CD4-positive, alpha-beta T cell treated with Interleukin-4 for 1 hour (primary cell): ENCODE data around the gene ABI3BP.

Experiments used
- DNase-seq, 2 donors: peaks; one replicate each; pipeline ENCODE4 v3.0.0-alpha.2; 2020 to 2022

The ABI3BP gene

DNA sequence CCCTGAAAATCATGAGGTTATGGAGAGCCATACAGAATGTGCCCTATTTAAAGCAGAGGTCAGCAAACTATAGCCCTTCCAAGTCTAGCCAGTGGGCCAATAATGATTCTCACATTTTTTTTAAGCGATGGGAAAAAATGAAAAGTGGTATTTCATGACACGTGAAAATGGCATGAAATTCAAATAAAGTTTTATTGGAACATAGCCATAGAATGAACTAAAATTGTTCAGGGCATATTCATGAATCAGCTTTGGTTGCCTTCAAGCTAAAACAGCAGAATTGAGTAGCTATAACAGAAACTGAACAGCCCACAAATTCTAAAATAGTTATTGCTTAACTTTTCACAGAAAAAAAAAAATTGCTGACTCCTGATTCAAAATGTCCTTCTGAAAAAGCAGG lies 179.4 kb downstream of the ABI3BP start:
- DNase-seq: no peak

DNA sequence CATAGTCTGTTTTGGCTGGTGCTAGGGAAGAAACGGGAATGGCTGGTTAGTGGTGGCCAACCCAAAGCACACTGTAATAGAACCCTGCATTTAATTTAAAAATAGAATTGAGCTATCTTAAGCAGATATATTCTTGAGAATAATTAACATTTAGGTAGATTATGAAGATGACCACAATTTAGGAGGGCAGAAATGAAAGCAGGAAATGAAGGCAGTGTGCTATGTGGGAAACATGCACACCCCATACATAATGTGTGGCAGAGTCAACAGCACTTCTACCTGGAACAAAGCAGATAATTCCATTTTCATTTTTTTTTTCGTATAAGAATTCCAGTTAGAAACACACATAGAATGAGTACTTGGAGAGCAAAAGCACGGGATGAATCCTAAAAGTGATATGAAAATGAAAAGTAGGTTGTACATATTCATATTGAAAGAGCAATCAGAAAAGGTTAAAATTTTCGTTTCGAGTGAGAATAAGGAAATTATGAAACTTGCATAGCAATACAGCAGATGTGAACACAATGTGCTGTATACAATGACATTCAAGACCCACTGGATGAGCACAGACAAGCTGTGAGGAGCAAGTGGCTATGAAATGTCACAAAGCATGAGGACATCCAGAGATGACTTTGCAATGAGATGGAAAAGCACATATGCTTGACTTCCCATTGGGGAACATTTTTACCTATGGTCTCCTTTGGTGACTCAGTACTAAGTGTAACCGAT lies 181.3 kb downstream of the ABI3BP start:
- no peak for DNase-seq

DNA sequence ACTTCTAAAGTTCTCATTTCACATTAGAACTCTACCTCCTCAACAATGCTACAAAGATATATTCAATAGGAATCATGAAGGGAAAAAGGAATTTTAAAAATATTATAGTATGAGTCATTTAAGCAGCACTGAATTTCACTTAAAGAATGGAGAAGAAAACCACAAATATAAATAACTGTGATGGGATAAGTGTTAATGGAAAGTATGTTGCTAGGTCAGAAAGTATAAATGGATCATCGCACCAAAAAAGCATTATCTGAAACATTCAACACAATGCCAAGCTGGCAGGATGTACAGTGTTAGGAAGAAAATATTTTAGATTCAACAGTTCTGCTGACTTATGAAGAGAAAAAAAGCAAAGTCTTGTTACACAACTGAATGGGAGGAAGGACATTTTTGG lies 182.6 kb downstream of the ABI3BP start:
- DNase-seq: no peak

DNA sequence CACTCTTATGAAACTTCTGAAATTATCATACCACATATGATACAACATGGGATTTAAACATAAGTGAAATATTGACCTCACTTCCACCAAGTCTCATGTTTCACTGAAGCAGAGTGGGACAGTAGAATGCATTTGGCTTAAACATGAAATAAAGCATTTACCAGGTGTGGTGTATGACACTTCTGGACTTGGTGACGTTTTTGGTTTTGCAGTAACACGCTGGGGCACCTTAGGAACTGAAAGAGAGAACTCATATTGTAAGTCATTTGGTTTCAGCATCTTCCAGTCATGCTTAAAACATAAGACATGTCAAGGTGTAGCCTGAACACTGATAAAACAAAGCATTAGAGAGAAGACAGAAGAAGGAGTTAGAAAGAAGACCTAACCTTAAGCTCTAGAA lies 188.6 kb downstream of the ABI3BP start:
- no peak for DNase-seq

DNA sequence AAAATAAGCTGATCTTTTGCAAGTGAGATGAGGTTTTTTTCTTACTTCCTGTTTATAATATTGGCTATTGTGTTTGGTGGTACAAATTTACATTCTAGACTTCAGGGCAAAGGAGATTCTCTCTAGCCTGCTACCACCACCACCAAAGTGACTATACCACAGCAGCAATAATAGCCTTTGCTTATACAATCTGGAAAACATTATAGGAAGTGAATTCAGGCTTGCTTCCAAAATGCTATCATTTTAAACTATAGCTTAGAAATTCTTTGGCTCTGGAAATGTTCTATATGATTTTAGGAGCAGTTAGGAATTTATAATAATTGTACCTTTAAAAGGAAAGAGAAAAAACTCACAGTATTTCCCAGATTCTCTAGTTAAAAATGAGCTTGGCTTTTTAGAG lies 189.5 kb downstream of the ABI3BP start:
- DNase-seq: no peak

DNA sequence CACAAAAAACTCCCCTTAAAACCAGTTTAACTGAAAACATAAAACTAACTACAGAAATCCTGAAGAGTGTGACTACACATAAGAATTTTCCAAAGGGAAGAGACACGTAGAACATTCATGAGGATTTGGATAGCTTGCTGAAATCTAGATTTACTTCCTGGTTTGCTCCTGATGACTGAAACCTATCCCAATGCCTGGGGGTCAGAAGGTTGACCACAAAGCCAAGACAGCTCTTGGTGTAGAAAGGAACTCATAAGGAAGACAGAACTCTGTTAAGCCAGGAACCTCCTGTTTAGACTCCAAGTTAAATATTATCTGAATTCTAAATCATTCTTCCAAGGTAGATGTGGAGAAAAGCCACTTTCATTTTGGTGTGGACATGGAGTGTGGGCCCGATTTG lies 191.1 kb downstream of the ABI3BP start:
- no peak for DNase-seq

DNA sequence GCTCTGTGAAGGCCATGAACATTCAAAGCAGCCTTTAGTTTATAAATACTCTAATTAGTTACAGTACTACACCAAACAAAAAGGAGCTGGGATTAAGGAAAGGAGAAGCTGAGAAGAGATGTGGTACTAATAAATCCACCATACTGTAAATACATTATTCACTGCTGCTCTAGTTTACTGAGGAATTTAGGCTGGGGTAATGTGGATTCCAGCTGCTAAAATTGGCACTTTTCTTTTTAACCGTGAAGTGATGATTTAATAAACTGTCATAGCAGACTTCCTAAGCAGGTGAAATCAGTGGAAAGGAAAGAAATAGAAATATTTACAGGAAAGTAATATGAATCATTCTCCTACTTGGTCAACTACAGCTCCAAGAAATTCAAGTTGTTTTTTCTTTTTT lies 195.2 kb downstream of the ABI3BP start:
- no peak for DNase-seq

DNA sequence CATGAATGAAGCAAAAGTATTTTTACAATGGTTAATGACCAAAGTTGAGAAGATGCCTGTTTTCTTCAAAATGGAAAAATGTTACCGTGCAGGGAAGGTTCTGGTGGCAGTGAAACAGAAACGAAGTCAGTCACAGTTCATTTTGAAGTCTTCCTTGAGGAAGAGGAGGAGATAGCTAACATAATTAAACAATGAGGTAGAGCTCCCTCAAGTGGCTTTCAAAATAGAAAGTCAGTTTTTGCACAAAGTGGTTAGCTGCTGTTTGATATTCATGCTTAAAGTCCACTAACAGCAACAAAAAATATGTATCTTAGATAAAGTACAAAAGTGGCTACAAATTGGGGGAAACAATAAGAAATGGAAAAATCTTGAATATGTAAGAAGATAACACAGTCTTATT lies 196.7 kb downstream of the ABI3BP start:
- DNase-seq: peak in 1 of 2 donors; percentile 13

DNA sequence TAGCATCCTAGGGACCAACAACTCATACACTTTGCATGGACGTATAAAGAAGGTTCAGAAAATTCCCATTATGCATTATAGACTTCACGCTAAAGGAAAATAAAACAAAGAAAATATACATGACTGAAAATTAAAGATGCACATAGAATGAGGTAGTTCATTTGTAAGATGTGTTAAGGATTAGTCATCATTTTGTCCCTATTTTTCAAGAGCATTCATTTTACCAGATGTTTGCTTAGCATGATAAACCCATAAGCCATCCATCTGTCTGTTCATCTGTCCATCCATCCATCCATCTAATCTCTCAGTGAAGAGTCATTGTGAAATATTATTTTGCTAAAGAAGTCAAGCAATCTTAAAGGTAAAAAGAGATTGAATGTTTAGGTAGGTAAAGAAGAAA lies 203.6 kb downstream of the ABI3BP start:
- no peak for DNase-seq

DNA sequence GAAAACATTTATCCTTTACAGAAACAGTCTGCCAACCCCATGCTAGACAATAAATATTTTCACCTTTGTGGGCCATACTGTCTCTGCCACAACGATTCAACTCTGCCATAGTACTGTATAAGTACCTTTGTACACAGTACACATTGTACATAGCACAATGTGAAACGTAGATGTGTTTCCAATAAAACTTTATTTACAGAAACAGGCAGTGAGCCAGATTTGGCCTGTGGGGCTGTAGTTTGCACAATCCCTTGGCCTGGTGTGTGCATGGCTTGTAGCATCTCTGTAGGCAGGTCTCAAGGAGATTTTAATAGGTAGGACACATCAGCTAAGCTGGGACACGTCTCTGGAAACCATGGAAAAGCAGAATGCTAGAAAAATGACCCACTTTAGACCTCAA lies 209.6 kb downstream of the ABI3BP start:
- DNase-seq: no peak

DNA sequence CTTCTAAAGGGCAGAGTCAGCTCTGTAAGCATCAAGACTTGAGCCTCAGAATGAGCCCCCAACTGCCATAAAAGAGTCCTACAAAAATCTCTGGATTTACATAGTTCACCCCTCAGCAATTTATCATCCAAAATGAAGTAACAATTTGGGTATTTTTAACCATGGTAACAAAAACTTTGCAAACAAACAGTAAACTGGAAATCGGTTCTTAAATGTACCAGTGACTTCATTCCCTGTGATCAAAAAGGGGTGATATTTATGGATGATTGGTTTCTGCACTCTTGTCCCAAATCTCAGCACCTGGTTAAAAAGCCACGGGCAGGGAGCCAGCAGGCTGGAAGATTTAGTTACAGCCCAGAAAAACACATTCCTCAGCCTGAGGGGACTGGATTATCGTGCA lies 210.3 kb downstream of the ABI3BP start:
- no peak for DNase-seq

DNA sequence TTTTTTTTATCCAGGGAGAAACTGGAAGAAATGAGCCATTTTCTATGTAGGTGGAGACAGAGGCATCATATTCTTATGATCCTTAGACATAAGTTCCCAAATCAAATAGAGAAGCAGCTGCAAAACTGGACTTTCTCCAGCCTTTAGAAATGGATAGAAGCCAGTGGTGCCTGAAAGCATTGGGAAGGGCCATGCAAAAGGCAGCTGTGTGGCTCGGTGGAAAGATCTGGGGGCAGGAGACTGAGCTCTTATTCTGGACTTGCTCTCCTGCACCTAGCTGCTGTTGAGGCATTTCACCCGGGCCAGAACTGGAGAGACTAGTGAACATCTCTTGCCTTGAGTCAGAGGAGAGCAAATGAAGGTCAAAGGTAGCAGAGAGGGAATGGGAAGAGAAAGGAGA lies 210.9 kb downstream of the ABI3BP start:
- DNase-seq: no peak

DNA sequence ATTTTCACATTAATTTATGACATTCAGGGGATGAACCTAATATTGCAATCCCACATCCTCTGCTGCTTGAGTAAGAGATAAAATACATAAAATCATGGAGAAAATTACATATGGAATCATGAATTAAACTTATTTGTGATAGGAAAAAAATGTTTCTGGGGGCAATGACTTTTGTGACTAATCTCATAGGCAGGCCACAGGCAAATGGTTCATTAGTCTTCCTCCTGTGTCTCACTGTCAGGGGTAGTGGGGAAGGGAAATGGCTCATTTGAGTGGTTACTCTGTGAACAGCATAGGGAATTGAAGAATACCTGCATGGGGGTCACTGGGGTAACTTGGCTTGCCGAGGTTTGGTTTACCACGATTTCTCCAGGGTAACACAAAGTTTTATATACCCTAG lies 211.9 kb downstream of the ABI3BP start:
- no peak for DNase-seq

DNA sequence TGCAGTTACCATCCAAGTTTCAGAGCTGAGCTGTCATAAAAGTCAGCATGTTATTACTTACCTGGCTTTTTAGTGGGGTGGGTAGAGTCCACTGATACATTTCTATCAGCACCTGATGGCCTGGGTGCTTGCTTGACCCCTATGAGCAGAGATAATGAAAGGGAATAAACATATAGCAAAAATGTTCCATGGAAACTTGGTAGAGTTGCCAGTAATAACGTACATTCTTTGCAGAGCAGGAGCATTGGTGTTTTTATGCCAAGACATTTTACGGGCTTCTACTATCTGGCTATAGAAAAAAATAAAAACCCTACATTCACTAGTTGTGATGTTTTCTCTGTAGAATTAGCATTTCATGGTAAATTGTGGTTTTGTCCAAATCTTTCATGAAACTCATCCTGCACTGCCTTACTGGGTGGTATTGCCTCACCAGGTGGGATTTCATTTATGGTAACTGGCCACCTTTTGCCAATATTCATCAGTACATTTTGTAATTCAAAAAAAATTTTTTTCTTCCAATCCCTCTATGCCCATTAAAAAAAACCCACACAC lies 213.1 kb downstream of the ABI3BP start:
- no peak for DNase-seq

DNA sequence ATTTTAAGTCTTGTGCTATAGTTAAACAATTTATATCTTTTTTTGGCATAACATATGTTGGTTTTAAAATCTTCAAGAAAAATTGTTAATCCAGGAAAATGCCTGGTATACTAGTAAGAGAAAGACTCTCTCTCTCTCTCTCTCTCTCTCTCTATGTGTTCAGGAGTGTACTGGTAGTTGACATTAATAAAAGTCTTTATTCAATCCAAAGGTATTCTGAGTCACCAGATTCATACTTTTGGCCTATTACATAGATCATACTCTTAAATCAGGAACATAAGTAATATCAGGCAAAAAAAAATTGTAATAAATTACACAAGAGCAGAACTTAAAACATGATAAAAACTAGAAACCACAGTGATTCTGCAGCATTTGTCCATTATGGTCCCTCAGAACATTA lies 213.7 kb downstream of the ABI3BP start:
- DNase-seq: no peak

DNA sequence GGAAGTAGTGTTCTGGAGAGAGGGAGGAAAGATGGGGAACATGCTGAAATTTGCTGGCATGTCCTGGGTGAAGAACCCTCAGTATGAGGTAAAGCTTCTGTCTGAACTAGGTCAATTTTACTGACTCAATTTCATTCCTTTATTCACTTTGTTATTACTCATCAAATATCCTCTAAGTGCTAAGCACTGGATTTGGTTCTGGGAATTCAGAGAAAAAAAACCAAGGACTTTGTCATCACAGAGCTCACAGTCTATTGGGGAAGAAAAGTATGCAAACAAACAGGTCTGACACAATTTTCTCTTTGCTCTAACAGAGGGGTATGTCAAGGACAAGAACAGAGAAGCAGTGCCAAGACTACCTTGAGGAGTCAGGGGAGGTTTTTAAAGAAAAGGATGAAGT lies 215.9 kb downstream of the ABI3BP start:
- no peak for DNase-seq

DNA sequence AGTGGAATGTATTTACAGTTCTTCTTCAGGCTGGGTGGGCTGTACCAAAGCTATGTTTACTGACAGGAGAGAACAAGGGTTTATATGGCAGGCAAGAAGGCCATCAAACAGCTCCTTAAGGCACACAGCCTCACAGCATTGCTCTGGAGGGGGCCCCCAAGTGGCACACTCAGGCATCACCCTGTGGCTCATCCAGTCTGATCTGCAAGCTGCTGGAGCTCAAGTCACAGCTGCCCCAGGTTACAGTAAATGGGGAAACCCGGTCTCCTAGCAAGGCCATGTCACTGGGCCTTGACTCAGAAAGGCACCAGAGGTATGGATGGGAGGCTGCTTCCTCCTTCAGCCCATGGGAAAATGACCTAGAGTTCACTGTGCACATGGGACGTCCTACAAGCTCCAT lies 216.5 kb downstream of the ABI3BP start:
- no peak for DNase-seq

DNA sequence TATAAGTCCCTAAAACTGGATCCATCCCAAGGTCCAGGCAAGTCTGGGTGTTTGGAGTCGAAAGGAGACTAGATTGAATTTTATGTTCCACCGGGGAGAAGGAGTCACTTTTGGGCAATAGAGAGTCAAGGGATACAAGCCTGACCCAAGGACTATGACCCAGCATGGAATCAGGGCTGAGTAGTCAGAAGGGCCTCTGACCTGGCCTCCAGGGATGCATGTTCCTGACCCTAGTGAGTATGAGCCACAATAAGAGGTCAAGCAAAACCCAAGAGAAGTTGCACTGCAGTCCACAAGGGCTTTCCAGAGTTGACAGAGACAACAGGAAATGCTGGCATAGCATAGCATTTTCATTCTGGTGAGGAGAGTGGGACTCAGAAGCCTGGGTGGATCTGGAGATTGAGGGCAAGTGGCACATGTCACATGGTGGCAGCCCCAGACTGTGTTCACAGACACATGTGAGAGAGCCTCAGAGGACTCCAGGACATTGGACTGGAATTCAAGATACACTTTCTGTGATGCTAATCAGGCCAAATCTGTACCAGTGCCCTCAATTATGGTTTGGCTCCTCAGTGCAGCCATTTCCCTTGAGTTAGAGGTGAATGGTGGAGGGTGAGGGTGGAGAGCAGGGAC lies 217.0 kb downstream of the ABI3BP start:
- DNase-seq: no peak

DNA sequence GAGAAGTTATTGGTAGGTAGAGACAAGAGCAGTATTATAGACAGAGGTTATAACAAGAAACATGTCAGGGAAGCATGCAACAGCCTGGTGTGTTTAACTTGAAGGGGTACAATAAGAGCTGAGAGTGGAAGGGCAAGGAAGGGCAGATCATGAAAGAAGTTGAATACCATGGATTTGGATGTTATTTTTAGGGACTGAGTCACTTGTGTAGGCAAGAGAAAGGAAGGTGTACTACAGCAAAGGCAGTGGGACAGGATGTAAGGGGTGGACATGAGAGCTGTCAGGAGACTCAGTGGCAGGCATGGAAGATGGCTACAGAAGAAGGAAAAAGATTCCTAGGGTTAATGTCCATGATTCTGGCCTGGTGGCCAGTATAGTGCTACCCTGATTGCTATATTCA lies 217.6 kb downstream of the ABI3BP start:
- DNase-seq: no peak

DNA sequence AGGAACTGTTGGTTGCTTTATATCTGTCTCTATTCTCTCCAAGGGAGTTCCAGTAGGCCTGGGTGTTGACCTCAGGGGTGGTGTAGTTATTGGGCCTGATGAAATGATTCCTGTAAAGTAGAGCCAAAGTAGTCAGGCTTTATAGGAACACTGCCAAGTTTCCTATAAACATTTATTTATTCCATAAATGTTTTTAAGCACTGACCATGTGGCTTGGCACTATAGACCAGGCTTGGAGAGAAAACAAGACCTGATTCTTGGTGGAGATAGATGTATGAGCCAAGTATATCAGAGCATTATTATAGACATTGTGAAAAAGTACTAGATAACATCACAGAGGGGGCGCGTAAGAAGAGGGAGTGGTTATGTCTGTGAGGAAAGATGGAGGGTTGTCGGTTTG lies 218.0 kb downstream of the ABI3BP start:
- DNase-seq: no peak

DNA sequence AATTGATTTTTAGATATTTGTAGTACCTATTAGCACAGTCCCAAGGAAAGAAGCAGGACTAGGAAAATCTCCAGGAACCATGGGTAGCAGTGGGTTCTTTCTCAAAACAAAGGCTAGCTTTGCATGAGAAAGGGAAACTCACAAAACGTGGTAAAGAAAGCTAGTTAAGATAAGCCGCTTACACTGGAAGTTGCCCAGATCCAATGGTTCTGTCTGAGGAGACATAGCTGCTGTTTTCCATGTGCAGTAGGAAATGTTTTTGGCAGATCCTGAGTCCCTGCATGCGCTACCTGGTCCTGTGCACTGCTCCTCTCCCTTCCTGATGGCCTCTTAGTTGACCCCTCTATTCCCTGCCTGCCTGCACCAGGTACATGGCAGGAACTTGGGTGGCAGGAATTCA lies 223.5 kb downstream of the ABI3BP start:
- no peak for DNase-seq

DNA sequence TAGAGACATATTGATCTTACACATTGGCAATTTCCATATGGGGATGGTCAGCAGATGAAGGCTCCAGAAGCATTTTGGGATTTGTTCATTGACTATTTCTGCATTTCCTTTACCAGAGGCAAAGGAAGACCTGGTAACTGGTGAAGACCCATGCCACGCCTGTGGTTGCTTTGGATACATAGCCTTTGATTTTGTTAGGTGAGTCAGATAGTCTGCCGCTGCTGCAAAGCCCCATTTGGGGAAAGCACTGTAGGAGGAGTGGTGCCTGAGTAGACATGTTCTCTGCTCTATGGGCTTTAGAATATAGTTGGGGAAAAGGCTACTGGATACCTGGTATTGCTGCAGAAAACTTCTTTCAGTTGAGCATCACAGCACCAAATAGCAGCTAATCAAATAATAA lies 227.2 kb downstream of the ABI3BP start:
- DNase-seq: no peak

DNA sequence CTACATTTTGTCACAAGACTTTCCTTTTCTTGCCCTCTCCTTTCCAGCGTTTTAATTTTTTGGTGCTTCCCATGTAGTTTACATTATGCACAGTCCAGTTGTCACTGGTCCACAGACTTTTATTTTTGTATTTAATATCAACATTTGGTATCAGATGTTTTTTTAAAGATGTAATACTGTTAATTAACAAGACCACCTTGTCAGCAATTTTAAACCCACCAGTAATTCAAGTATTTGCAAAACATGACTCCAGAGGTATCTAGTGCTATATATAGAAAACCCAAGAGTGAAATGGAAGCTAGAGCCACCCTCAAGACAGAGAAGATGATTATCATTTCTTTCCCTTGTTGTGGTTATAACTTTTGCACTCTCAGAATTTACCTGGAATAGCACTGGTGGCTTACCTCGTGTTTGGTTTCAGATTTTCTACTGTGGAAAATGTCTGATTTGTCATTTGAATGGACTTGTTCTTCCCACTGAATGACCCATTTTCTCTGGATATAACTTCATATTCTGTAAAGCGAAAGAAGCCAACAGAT lies 227.7 kb downstream of the ABI3BP start:
- DNase-seq: no peak

DNA sequence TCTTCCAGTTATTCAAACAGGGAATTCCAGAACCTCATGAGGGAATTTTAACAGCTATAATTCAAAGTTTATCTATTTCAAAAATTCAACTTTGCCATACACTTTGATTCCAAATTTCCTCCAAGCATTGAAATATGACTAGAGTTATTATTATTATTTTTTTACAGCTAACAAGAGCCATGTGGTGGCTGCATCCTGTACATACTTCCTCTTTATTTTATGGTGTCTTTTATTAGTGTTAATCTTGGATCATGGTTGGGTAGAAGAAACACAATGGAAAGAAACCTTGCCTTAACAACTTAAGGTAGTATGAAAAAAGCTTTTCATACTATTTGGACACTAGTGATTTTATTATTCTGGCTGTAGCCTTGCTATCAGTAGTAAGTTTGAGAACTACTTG lies 231.3 kb downstream of the ABI3BP start:
- no peak for DNase-seq
